Spleen (tissue), 11 donors: ENCODE measurements around the gene CD300H. TPM values are rescaled to one million over a fixed set of nuclear protein-coding genes. Genes with fewer than 3 reads are reported as not detected.

Experiments
- DNase-seq: peaks from one replicate; pipeline ENCODE4 v3.0.0-alpha.2; 2020
- H3K27ac ChIP-seq, 8 donors: fragments of 200-600 bp; sonication (generic) in 7 of 8; 1 replicate in 4 of 8; 2 replicates in 4 of 8; pipeline versions ENCODE4 v1.5.0 to v1.8.0; 2016 to 2021; ENCODE audit warnings: inconsistent platforms in 4 of 8, mild to moderate bottlenecking in 4 of 8, moderate library complexity in 1 of 8
- H3K27me3 ChIP-seq, 7 donors: fragments of 200-600 bp; sonication (generic) in 6 of 7; replicated peaks in 1 of 7; 1 replicate in 4 of 7; 2 replicates in 3 of 7; pipeline versions ENCODE4 v1.5.0 to v1.8.0; 2016 to 2021; ENCODE audit warnings: inconsistent platforms in 3 of 7, mild to moderate bottlenecking in 1 of 7
- H3K36me3 ChIP-seq, 6 donors: fragments of 200-600 bp; sonication (generic) in 5 of 6; 1 replicate in 4 of 6; 2 replicates in 2 of 6; pipeline versions ENCODE4 v1.5.0 to v1.8.0; 2016 to 2021; ENCODE audit warnings: inconsistent platforms in 2 of 6
- H3K4me1 ChIP-seq, 6 donors: fragments of 200-600 bp; sonication (generic) in 5 of 6; 1 replicate in 3 of 6; 2 replicates in 3 of 6; pipeline versions ENCODE4 v1.5.0 to v1.8.0; 2016 to 2021; ENCODE audit warnings: inconsistent platforms in 3 of 6
- H3K4me3 ChIP-seq, 8 donors: fragments of 200-600 bp; sonication (generic) in 7 of 8; 1 replicate in 4 of 8; 2 replicates in 4 of 8; pipeline versions ENCODE4 v1.5.0 to v1.8.0; 2016 to 2021; ENCODE audit warnings: inconsistent platforms in 4 of 8, mild to moderate bottlenecking in 4 of 8, moderate library complexity in 2 of 8
- H3K9me3 ChIP-seq, 8 donors: fragments of 200-600 bp; sonication (generic) in 7 of 8; 1 replicate in 4 of 8; 2 replicates in 4 of 8; pipeline versions ENCODE4 v1.5.0 to v1.8.0; 2016 to 2021; ENCODE audit warnings: inconsistent platforms in 4 of 8
- CTCF ChIP-seq, 11 experiments: fragments of 200-600 bp in 7 of 11; fragments of 450-650 bp in 4 of 11; sonication (generic) in 4 of 11; IDR thresholded peaks in 8 of 11; conservative IDR thresholded peaks in 3 of 11; 1 replicate in 7 of 11; 2 replicates in 4 of 11; pipeline versions ENCODE4 v1.4.0 to v1.8.0; 2016 to 2021; ENCODE audit warnings: antibody characterized with exemption in 11 of 11, inconsistent platforms in 4 of 11, mild to moderate bottlenecking in 1 of 11
- POLR2A ChIP-seq, 3 donors: fragments of 450-650 bp; IDR thresholded peaks; one replicate each; pipeline ENCODE4 v1.5.1; 2017; ENCODE audit warnings: antibody characterized with exemption in 3 of 3, mild to moderate bottlenecking in 1 of 3
- POLR2AphosphoS5 ChIP-seq, 3 donors: sonication (generic); formaldehyde crosslinking; IDR thresholded peaks; one replicate each; pipeline ENCODE4 v1.5.1; 2017; ENCODE audit warnings: antibody characterized with exemption in 3 of 3
- WGBS, 5 donors: extraction: QIAGEN DNeasy Blood & Tissue Kit in 3 of 5; methylation state at CpG; one replicate each; pipeline versions ENCODE4 v1.1.5 to v1.1.7; 2013 to 2018; 5-methylcytosine and 5-hydroxymethylcytosine counted together
- intact Hi-C: fragments of 100-400 bp; cut with DNase I; formaldehyde crosslinking; loops from one replicate; pipeline ENCODE4 v1.15.0; 2023; ENCODE audit warnings: low total_unique reads
- polyA plus RNA-seq, 3 donors: library from polyadenylated mRNA; stranded (reverse); fragments of 200-250 nt; gene quantifications; one replicate each; pipeline ENCODE4 v1.2.1, GENCODE V29; 2013
- total RNA-seq, 7 donors: library from RNA; depleted of rRNA in 3 of 7; stranded (reverse); fragments of >200 nt in 3 of 7; fragmentation: NEBNext Ultra II Directional in 4 of 7; extraction: Animal tissue kit (Norgen Biotek cat#: 25700) in 4 of 7; gene quantifications; one replicate each; pipeline versions ENCODE4 v1.1.0 to v1.2.1, GENCODE V29; 2016 to 2021
- donor health status: healthy with polysubstance abuse.
- donor health status: DM: no; HTN: no; CAD: no; lungs with moderate emphysema.
- donor health status: DM: no; HTN: no; CAD: no.
- donor health status: Bipolar disorder and iron deficiency.
- donor health status: healthy.
- donor health status: DM: no; HTN: no; CAD: no.
- donor health status: DM: yes; HTN: yes; CAD: no.

Gene CD300H
- total and polyA plus RNA-seq, 10 donors, result 1.5 to 20.0 (median 3.7) TPM; not detected in 2

GRCh38 chr17:74516561-74517328 is 50.6 kb downstream of the CD300H start:
- intact Hi-C loops, result no loop called here
- DNase-seq, result no peak
- peaks cover 0 to 19% (median 0%) of the 10 kb centered on the region in 7 donors for H3K27me3 ChIP-seq

GRCh38 chr17:74515941-74516340 is 51.4 kb downstream of the CD300H start:
- 71 to 82% (median 74%) methylated on average over 4 of the region's 4 CpGs for WGBS, 5 donors
- no peak for DNase-seq
- TF ChIP-seq POLR2A (IDR thresholded peaks at IDR 0.05) (no peak), POLR2AphosphoS5 (IDR thresholded peaks at IDR 0.05) (no peak), CTCF (IDR thresholded peaks at IDR 0.05 in 8 of 11, conservative IDR thresholded peaks at IDR 0.05 in 3 of 11) (no peak)
- H3K9me3 ChIP-seq, result peaks cover 0 to 11% (median 7%) of the 10 kb centered on the region in 8 donors
- H3K4me3 ChIP-seq, result no peak overlapping the region
- H3K4me1 ChIP-seq, result peaks cover 0 to 27% (median 7%) of the 10 kb centered on the region in 6 donors
- H3K27ac ChIP-seq, result no peak overlapping the region
- peaks cover 0 to 12% (median 0%) of the 10 kb centered on the region in 7 donors for H3K27me3 ChIP-seq
- no peaks in the 10 kb centered on the region for H3K36me3 ChIP-seq
- intact Hi-C loops, result no loop called here

More at GRCh38 chr17:74516561-74517328, 50.6 kb downstream of the CD300H start:
- peaks cover 0 to 11% (median 7%) of the 10 kb centered on the region in 8 donors for H3K9me3 ChIP-seq
- no peak overlapping the region for H3K4me3 ChIP-seq
- WGBS, 5 donors, result 92 to 98% (median 95%) methylated on average over 2 to 3 of the region's 3 CpGs
- H3K4me1 ChIP-seq, result peaks cover 0 to 35% (median 10%) of the 10 kb centered on the region in 6 donors
- TF ChIP-seq CTCF (IDR thresholded peaks at IDR 0.05 in 8 of 11, conservative IDR thresholded peaks at IDR 0.05 in 3 of 11) (no peak), POLR2A (IDR thresholded peaks at IDR 0.05) (no peak), POLR2AphosphoS5 (IDR thresholded peaks at IDR 0.05) (no peak)
- no peak overlapping the region for H3K27ac ChIP-seq
- H3K36me3 ChIP-seq, result no peaks in the 10 kb centered on the region

GRCh38 chr17:74514632-74515334 is 52.5 kb downstream of the CD300H start:
- WGBS, 5 donors, result 88 to 96% (median 95%) methylated on average over 10 of the region's 10 CpGs
- no peak for TF ChIP-seq POLR2AphosphoS5 (IDR thresholded peaks at IDR 0.05)
- TF ChIP-seq POLR2A (IDR thresholded peaks at IDR 0.05), result no peak
- no peak for TF ChIP-seq CTCF (IDR thresholded peaks at IDR 0.05 in 8 of 11, conservative IDR thresholded peaks at IDR 0.05 in 3 of 11)

More at GRCh38 chr17:74514632-74515334, 52.5 kb downstream of the CD300H start:
- intact Hi-C loops, result no loop called here
- H3K27ac ChIP-seq, result no peak overlapping the region
- no peaks in the 10 kb centered on the region for H3K36me3 ChIP-seq
- peaks cover 0 to 11% (median 7%) of the 10 kb centered on the region in 8 donors for H3K9me3 ChIP-seq
- H3K4me1 ChIP-seq, result peaks cover 0 to 15% (median 3%) of the 10 kb centered on the region in 6 donors
- DNase-seq, result no peak
- peaks cover 0 to 12% (median 0%) of the 10 kb centered on the region in 7 donors for H3K27me3 ChIP-seq
- no peak overlapping the region for H3K4me3 ChIP-seq
